ENCODE data around the gene MSI2. TPM values are rescaled to one million over a fixed set of nuclear protein-coding genes. Genes with fewer than 3 reads are reported as not detected.

MSI2 gene
- total RNA-seq, 1 donor, result 23.2 TPM

- Histone ChIP-seq H4K20me1 (ENCODE audit: insufficient read depth, low read length) (no peaks in the 10 kb centered on the region), H3K27me3 (ENCODE audit: insufficient read depth, low read length) (no peaks in the 10 kb centered on the region), H3K27ac (ENCODE audit: low read depth, low read length) (no peak overlapping the region), H3K4me2 (ENCODE audit: insufficient read depth, low read length) (no peak overlapping the region), H3K36me3 (ENCODE audit: insufficient read depth, low read length) (no peaks in the 10 kb centered on the region), H3K9me3 (ENCODE audit: low read depth, low read length) (no peaks in the 10 kb centered on the region), H3K4me1 (ENCODE audit: insufficient read depth, low read length) (no peaks in the 10 kb centered on the region), H2AFZ (ENCODE audit: low read length) (no peak overlapping the region), H3K79me2 (ENCODE audit: insufficient read depth, low read length) (no peaks in the 10 kb centered on the region), H3K4me3 (ENCODE audit: insufficient read depth, low read length) (no peak overlapping the region)
- DNase-seq (ENCODE audit: insufficient read length, low spot score, missing footprints), result no peak
- TF ChIP-seq, protein P1, sequence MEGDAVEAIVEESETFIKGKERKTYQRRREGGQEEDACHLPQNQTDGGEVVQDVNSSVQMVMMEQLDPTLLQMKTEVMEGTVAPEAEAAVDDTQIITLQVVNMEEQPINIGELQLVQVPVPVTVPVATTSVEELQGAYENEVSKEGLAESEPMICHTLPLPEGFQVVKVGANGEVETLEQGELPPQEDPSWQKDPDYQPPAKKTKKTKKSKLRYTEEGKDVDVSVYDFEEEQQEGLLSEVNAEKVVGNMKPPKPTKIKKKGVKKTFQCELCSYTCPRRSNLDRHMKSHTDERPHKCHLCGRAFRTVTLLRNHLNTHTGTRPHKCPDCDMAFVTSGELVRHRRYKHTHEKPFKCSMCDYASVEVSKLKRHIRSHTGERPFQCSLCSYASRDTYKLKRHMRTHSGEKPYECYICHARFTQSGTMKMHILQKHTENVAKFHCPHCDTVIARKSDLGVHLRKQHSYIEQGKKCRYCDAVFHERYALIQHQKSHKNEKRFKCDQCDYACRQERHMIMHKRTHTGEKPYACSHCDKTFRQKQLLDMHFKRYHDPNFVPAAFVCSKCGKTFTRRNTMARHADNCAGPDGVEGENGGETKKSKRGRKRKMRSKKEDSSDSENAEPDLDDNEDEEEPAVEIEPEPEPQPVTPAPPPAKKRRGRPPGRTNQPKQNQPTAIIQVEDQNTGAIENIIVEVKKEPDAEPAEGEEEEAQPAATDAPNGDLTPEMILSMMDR (IDR thresholded peaks at IDR 0.05; ENCODE audit: extremely low read depth, low read depth, low read length), result no peak
Measured at GRCh38 chr17:57434361-57434760, 178.0 kb downstream of the MSI2 start.

GRCh38 chr17:57436565-57436964 lies 180.2 kb downstream of the MSI2 start:
- no peaks in the 10 kb centered on the region for H3K27me3 ChIP-seq (ENCODE audit: insufficient read depth, low read length)
- H4K20me1 ChIP-seq (ENCODE audit: insufficient read depth, low read length), result no peaks in the 10 kb centered on the region
- H3K36me3 ChIP-seq (ENCODE audit: insufficient read depth, low read length), result no peaks in the 10 kb centered on the region
- DNase-seq (ENCODE audit: insufficient read length, low spot score, missing footprints), result no peak
- no peak overlapping the region for H3K27ac ChIP-seq (ENCODE audit: low read depth, low read length)
- no peak overlapping the region for H3K4me2 ChIP-seq (ENCODE audit: insufficient read depth, low read length)
- no peak overlapping the region for H2AFZ ChIP-seq (ENCODE audit: low read length)
- H3K79me2 ChIP-seq (ENCODE audit: insufficient read depth, low read length), result no peaks in the 10 kb centered on the region
- H3K4me1 ChIP-seq (ENCODE audit: insufficient read depth, low read length), result peaks cover 11% of the 10 kb centered on the region
- TF ChIP-seq, protein P1 (IDR thresholded peaks at IDR 0.05; ENCODE audit: extremely low read depth, low read depth, low read length), result no peak
- H3K9me3 ChIP-seq (ENCODE audit: low read depth, low read length), result no peaks in the 10 kb centered on the region
- no peak overlapping the region for H3K4me3 ChIP-seq (ENCODE audit: insufficient read depth, low read length)

GRCh38 chr17:57438066-57438731 lies 181.9 kb downstream of the MSI2 start:
- no peak overlapping the region for H3K27ac ChIP-seq (ENCODE audit: low read depth, low read length)
- H4K20me1 ChIP-seq (ENCODE audit: insufficient read depth, low read length), result no peaks in the 10 kb centered on the region
- no peaks in the 10 kb centered on the region for H3K79me2 ChIP-seq (ENCODE audit: insufficient read depth, low read length)
- H3K27me3 ChIP-seq (ENCODE audit: insufficient read depth, low read length), result no peaks in the 10 kb centered on the region
- TF ChIP-seq, protein P1 (IDR thresholded peaks at IDR 0.05; ENCODE audit: extremely low read depth, low read depth, low read length), result no peak
- peaks cover 11% of the 10 kb centered on the region for H3K4me1 ChIP-seq (ENCODE audit: insufficient read depth, low read length)
- no peak overlapping the region for H3K4me3 ChIP-seq (ENCODE audit: insufficient read depth, low read length)
- H3K4me2 ChIP-seq (ENCODE audit: insufficient read depth, low read length), result no peak overlapping the region
- DNase-seq (ENCODE audit: insufficient read length, low spot score, missing footprints), result no peak
- H2AFZ ChIP-seq (ENCODE audit: low read length), result no peak overlapping the region
- no peaks in the 10 kb centered on the region for H3K9me3 ChIP-seq (ENCODE audit: low read depth, low read length)
- H3K36me3 ChIP-seq (ENCODE audit: insufficient read depth, low read length), result no peaks in the 10 kb centered on the region

DNA sequence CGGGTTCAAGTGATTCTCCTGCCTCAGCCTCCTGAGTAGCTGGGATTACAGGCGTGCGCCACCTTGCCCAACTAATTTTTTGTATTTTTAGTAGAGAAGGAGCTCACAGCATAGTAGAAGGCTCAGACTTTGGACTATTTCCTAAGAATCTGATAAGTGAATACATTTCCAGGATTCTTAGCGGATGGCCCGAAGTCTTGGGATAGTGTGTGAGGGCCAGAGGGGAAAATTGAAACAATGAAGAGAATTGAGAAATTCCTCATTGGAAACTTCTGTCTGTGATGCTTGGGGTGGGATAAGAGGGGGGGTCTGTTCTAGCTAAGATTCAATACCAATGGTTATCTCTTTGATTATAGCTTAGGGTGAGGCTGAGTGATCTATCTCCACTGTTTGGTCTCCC lies 183.3 kb downstream of the MSI2 start:
- H4K20me1 ChIP-seq (ENCODE audit: insufficient read depth, low read length), result no peaks in the 10 kb centered on the region
- no peaks in the 10 kb centered on the region for H3K27me3 ChIP-seq (ENCODE audit: insufficient read depth, low read length)
- H3K9me3 ChIP-seq (ENCODE audit: low read depth, low read length), result no peaks in the 10 kb centered on the region
- TF ChIP-seq, protein P1 (IDR thresholded peaks at IDR 0.05; ENCODE audit: extremely low read depth, low read depth, low read length), result no peak
- H3K4me2 ChIP-seq (ENCODE audit: insufficient read depth, low read length), result no peak overlapping the region
- H3K36me3 ChIP-seq (ENCODE audit: insufficient read depth, low read length), result no peaks in the 10 kb centered on the region
- no peak overlapping the region for H2AFZ ChIP-seq (ENCODE audit: low read length)
- DNase-seq (ENCODE audit: insufficient read length, low spot score, missing footprints), result no peak
- peaks cover 11% of the 10 kb centered on the region for H3K4me1 ChIP-seq (ENCODE audit: insufficient read depth, low read length)
- no peaks in the 10 kb centered on the region for H3K79me2 ChIP-seq (ENCODE audit: insufficient read depth, low read length)
- H3K27ac ChIP-seq (ENCODE audit: low read depth, low read length), result no peak overlapping the region
- H3K4me3 ChIP-seq (ENCODE audit: insufficient read depth, low read length), result no peak overlapping the region
